GM20000 (cell line): ENCODE results near the gene RAB11FIP5.

ENCODE experiments used
- DNase-seq: peaks from one replicate; pipeline ENCODE4 v3.0.0; 2012; ENCODE audit warnings: low spot score
- TF ChIP-seq, protein P1 (sequence below): IDR thresholded peaks from 2 replicates; pipeline ENCODE4 v1.5.1; 2012; ENCODE audit warnings: mild to moderate bottlenecking, control low read depth; ENCODE audit errors: extremely low read depth, missing control alignments

Gene RAB11FIP5

GRCh38 chr2:73116182-73116960 is 3.6 kb upstream of the RAB11FIP5 start:
- TF ChIP-seq, protein P1, sequence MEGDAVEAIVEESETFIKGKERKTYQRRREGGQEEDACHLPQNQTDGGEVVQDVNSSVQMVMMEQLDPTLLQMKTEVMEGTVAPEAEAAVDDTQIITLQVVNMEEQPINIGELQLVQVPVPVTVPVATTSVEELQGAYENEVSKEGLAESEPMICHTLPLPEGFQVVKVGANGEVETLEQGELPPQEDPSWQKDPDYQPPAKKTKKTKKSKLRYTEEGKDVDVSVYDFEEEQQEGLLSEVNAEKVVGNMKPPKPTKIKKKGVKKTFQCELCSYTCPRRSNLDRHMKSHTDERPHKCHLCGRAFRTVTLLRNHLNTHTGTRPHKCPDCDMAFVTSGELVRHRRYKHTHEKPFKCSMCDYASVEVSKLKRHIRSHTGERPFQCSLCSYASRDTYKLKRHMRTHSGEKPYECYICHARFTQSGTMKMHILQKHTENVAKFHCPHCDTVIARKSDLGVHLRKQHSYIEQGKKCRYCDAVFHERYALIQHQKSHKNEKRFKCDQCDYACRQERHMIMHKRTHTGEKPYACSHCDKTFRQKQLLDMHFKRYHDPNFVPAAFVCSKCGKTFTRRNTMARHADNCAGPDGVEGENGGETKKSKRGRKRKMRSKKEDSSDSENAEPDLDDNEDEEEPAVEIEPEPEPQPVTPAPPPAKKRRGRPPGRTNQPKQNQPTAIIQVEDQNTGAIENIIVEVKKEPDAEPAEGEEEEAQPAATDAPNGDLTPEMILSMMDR = no peak
- DNase-seq = no peak

- no peak for DNase-seq
- TF ChIP-seq, protein P1 = no peak
These were observed 1.6 kb upstream of the RAB11FIP5 start for GRCh38 chr2:73114273-73114867.

DNA sequence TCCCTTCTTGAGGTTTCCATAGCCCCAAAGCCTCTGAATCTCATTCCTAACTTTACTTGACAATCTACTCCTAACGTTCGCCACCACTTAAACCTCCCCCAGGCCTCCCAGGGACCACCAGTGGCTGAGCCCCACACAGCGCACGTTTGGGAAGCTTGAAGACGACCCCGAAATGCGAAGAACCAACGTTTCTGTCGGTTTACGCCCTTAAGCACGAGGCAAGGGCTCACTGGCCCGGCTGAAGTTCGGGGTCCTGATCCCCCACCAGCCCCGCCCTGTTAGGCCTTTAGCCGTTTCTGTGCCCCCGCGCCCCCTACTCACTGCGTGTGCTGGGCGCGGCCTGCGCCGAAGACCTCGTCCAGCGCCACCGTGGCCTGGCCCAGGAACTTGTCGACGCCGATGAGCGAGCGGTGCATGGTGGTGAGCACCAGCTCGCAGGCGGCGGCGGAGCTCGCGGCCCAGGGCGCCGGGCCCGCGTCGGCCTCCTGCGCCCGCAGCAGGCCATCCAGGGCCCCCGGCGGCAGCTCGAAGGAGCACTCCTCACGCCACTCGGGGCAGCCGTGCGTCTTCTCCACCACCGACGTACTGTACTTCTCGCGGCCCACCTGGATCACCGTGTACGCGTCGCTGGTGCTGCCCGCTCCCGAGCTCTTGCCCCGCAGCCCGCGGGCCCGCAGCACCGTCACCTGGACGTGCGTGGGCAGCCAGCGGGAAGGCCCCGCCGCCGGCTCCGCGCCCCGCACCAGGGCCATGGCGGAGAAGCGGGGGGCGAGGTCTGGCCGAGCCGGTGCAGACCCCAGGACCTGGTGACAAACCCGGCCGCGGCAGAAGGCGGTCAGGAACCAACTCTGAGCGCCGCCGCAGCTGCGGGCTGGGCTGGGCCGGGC is 479 bp downstream of the RAB11FIP5 start:
- peak; percentile 56 for DNase-seq
- TF ChIP-seq, protein P1 = no peak

DNA sequence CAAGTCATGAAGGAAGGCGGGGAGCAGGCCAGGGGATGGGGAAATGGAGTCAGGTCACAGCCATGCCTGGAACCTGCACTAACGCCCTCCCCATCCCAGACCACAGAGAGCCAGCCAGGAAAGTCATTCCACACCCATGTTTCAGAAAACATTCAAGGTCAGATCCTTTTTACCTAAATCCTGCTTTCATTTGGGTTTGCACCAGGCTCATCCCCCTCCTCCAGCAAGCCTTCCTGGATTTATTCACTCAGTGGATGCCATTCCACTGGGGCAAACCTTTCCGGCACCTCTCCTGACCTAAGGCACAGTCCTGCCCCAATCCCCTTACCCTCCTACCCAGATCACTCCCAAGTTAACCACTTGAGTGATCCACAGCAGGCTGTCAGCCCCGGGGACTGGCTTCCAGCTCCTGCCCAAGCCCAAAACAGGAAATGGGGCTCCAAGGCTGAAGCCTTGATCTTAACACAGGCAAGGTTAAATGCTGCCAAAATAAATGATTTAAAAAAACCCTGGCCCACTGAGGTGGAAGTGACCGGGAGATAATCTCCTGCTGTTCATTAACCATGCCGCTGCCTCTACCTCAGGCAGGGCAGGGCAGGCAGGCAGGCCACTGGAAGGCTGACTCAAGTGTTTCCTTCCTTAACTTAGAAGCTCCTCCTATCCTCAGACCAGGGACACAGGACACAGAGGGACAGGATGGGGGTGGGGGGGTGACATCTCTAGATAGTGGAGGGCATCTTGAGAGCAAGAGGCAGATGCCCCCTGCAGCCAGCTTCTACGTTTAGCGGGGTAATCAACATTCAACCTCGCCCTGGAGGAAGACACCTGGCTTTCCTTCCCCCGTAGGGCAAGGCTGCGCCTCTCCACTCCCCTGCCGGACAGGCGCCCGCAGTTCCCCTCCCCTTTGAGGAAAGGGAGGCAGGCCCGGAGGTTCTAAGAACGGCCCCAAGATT is 1.4 kb downstream of the RAB11FIP5 start:
- DNase-seq = no peak
- TF ChIP-seq, protein P1 = no peak

GRCh38 chr2:73110168-73111072 is 2.3 kb downstream of the RAB11FIP5 start:
- TF ChIP-seq, protein P1 = no peak
- no peak for DNase-seq
